COLO829 (cell line): ENCODE data around the gene CALN1.
"Not testable (repeated sequence)": the region's sequence is repeated elsewhere in the genome, so short reads cannot be mapped to it uniquely, and the experiment has no call there.

Source experiments
- DNase-seq: peaks from one replicate; pipeline ENCODE4 v3.0.0; 2012; ENCODE audit warnings: low spot score

The CALN1 gene

GRCh38 chr7:72092769-72093168 is 319.4 kb downstream of the CALN1 start:
- DNase-seq, result no peak

- DNase-seq, result no peak
Observed at GRCh38 chr7:72087926-72088325, 324.2 kb downstream of the CALN1 start.

- no peak for DNase-seq
Observed at GRCh38 chr7:72080865-72081510, 331.1 kb downstream of the CALN1 start.

DNA sequence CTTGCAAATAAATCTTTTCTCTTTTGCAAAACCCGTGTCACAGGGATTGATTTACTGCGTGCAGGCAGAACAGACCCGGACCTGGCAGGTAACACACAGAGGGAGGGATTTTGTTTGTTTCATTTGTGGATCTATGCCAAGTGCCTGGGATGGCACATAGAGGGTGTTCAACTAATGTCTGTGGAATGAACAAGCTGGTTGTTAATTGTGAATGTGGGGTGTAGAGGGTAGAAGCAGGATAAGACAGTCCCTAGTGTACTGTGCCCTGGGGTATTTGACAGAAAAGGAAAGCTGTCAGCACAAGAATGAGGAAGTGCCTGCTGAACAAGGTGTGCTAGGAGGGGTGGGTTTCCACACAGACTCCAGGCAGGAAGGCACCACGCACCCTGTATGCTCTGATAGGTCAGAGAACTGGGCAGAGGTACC is 331.8 kb downstream of the CALN1 start:
- DNase-seq, result no peak

GRCh38 chr7:72078856-72079255 is 333.3 kb downstream of the CALN1 start:
- no peak for DNase-seq

- no peak for DNase-seq
Observed at GRCh38 chr7:72078301-72078700, 333.8 kb downstream of the CALN1 start.

GRCh38 chr7:72077786-72078185 is 334.4 kb downstream of the CALN1 start:
- no peak for DNase-seq

- no peak for DNase-seq
Observed at GRCh38 chr7:72072901-72073300, 339.2 kb downstream of the CALN1 start.

- no peak for DNase-seq
Observed at GRCh38 chr7:72069263-72069662, 342.9 kb downstream of the CALN1 start.

GRCh38 chr7:72065764-72066163 is 346.4 kb downstream of the CALN1 start:
- DNase-seq, result not testable (repeated sequence)

GRCh38 chr7:72064916-72065315 is 347.2 kb downstream of the CALN1 start:
- no peak for DNase-seq

GRCh38 chr7:72063330-72063729 is 348.8 kb downstream of the CALN1 start:
- no peak for DNase-seq

DNA sequence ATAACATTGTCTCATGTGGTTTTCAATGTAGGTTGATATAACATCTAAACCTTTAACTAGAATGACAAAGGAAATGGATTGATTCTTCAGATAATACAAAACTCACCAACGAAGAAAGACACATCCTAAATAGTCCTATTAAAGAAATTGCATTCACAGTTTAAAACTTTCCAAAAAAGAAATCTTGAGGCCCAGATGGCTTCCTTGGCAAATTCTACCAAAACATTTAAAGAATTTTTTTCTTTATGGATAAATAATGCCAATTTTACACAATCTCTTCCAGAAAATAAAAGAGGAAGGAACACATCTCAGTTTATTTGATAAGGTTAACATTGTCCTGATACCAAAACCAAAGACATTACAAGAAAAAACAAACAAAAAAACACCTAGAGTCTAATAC is 349.5 kb downstream of the CALN1 start:
- no peak for DNase-seq

DNA sequence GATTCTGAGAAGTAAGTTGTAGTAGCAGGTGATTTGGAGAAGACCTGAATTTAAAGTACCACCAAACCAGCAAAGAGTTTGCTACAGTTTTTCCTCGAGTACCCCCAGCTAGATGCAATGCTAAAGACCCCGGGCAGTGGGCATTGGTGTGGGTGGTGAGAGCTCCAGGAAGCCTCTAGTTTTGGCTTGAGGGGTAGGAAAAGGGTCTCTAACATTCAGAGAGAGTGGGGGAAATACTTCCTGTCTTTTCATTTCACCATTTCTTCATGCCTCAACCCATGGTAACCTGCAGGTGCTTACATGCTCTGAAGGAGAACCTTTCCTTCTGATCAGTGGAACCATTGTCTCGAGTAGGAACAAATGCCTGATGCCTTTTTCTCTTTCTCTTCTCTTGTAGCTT is 352.2 kb downstream of the CALN1 start:
- no peak for DNase-seq

GRCh38 chr7:72058579-72058978 is 353.6 kb downstream of the CALN1 start:
- DNase-seq, result no peak

DNA sequence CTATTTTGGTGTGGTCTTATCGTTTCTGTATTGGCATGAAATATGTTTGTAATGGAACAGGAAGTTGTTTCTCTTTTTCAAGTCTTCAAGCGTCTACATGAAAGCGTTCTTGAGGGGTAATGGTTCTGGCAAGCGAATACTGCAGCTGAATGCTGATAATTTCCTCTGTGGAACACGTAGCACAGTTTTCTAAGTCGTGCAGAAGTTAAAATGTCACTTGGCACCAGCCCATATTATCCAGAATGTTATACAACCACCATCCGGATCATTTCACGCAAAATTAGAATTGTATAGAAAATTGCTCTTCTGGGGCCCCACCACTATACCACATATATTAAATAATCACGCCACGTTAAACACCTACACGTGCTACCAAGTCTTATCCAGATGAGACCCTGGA is 354.3 kb downstream of the CALN1 start:
- DNase-seq, result no peak

DNA sequence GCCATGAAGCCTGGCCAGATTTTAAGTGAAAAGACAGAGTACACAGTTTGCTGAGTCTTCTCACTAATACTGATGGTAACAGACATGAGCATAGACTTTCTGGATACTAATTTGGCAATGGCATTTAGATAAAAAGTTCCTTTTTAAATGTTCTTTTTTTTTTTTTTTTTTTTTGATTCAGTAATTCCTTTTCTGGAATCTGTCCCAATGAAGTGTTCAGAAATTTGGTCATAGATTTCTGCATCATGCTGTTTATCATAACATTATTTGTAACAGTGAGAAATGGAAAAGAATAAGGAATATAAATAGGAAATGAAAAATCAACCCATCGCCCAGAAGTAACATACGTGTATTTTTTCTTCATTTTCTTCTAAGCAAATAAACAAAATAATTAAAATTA is 354.9 kb downstream of the CALN1 start:
- no peak for DNase-seq

DNA sequence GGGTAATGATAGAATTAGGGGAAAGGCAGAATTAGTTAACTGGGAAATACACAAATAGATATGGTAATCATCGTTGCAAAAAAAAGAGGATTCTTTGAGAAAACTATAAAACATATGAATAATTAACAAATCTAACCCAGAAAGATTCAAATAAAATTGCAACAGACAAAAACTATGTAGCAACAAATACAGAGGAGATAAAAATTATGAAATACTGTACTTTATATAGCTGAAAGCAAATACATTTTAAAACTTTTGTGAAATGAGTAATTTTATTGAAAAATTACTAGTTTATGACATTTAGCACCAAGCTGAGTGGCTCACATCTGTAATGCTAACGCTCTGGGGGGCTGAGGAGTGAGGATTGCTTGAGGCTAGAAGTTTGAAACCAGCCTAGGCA is 356.7 kb downstream of the CALN1 start:
- no peak for DNase-seq

DNA sequence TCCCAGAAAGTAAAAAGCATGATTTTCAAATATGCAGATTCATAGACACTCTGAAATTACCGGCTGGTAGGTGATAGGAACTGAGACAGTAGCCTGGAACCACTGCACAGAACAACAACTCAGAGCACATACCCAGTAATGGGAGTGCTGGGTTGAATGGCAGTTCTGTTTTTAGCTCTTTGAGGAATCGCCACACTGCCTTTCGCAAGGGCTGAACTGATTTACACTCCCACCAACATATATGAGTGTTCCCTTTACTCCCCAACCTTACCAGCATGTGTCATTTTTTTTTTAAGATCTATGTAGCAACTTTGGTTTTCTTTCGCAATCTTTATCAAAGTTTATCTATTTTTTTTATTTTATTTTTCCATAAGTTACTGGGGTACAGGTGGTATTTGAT is 358.8 kb downstream of the CALN1 start:
- DNase-seq, result no peak

DNA sequence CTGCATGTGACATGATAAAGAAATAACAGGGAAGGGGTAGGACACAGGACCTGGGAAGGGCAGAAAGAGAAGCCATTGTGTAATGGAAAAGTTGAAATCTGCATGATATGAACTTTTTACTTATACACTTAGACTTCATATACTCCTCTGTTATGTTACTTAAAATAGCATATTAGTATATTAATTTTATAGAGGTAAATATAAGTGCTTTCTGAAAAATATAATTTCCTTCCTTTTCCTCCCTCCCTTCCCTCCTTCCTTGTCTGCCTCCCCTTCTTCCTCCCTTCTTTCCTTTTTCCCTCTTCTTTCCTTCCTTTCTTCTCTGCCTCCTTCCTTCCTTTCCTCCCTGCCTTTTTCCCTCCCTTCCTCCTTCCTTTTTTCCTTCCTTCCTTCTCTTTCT is 363.7 kb downstream of the CALN1 start:
- DNase-seq, result no peak

GRCh38 chr7:72042855-72043254 is 369.3 kb downstream of the CALN1 start:
- no peak for DNase-seq

DNA sequence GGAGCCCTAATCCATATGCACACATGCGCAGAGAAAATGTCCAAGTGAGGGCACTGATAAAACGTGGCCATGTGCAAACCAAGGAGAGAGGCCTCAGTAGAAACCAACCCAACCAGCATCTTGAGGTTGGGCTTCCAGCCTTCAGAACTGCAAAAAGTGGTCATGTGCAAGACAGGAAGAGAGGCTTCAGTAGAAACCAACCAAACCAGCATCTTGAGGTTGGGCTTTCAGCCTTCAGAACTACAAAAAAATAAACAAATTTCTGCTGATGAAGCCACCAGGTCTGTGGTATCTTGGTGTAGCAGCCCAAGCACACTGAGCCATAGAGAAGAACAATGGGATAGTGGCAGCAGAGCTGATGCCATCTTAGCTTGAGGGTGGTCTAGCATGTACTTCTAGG is 371.5 kb downstream of the CALN1 start:
- no peak for DNase-seq

- DNase-seq, result no peak
Observed at GRCh38 chr7:72039460-72039859, 372.7 kb downstream of the CALN1 start.

DNA sequence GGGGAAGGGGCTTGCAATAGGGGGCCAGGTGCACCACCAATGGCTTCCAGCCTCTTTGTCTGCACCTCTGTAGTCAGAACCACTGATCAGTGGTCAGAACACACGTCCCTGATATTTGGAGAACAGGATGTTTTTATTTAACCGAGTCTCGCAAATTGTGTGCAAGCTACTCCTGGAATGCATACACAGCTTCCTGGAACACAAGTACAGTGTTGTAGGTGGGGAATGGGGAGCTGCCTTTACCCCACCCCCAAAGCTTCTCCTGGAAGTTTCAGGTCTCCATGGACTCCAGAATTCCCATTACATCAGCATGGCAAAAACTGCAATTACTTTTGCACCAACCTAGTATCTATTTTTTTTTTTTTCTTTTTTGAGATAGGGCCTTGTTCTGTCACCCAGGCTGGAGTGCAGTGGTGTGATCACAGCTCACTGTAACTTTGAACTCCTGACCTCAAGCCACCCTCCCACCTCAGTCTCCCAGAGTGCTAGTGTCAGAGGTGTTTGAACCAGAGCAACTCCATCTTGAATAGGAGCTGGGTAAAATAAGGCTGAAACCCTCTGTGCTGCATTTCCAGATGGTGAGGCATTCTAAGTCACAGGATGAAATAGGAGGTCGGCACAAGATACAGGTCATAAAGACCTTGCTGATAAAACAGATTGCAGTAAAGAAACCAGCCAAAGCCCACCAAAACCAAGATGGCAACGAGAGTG is 374.0 kb downstream of the CALN1 start:
- DNase-seq, result no peak
